Vagina (tissue), 2 donors: Measurements from ENCODE around the gene KDM4B. TPM values are rescaled to one million over a fixed set of nuclear protein-coding genes. Genes with fewer than 3 reads are reported as not detected.

ENCODE experiments used
- DNase-seq, 2 donors: peaks; one replicate each; pipeline ENCODE4 v3.0.0-alpha.2; 2017; ENCODE audit errors: extremely low spot score in 2 of 2
- H3K27ac ChIP-seq: fragments of 200-600 bp; sonication (generic); one replicate; pipeline ENCODE4 v1.5.1; 2019
- H3K27me3 ChIP-seq: fragments of 200-600 bp; sonication (generic); one replicate; pipeline ENCODE4 v1.5.1; 2019
- H3K36me3 ChIP-seq, 2 donors: fragments of 200-600 bp; sonication (generic); one replicate each; pipeline ENCODE4 v1.5.1; 2017 to 2019
- H3K4me1 ChIP-seq: fragments of 200-600 bp; sonication (generic); one replicate; pipeline ENCODE4 v1.5.1; 2019
- H3K4me3 ChIP-seq, 2 donors: fragments of 200-600 bp; sonication (generic); 1 replicate in 1 of 2; 2 replicates in 1 of 2; pipeline ENCODE4 v1.5.1; 2016 to 2019
- H3K9me3 ChIP-seq: fragments of 200-600 bp; sonication (generic); one replicate; pipeline ENCODE4 v1.5.1; 2019
- CTCF ChIP-seq, 3 experiments: fragments of 450-650 bp in 2 of 3; fragments of 200-600 bp in 1 of 3; sonication (generic) in 1 of 3; IDR thresholded peaks; one replicate each; pipeline ENCODE4 v1.5.1; 2017 to 2019; ENCODE audit warnings: antibody characterized with exemption in 3 of 3, mild to moderate bottlenecking in 2 of 3, moderate library complexity in 2 of 3
- POLR2A ChIP-seq, 2 donors: fragments of 450-650 bp; IDR thresholded peaks; one replicate each; pipeline ENCODE4 v1.6.1; 2017; ENCODE audit warnings: antibody characterized with exemption in 2 of 2, mild to moderate bottlenecking in 2 of 2, moderate library complexity in 2 of 2
- POLR2AphosphoS5 ChIP-seq, 2 donors: sonication (generic); formaldehyde crosslinking; IDR thresholded peaks; one replicate each; pipeline ENCODE4 v1.9.0; 2017; ENCODE audit warnings: antibody characterized with exemption in 2 of 2, mild to moderate bottlenecking in 2 of 2, low read depth in 1 of 2; ENCODE audit not compliant: insufficient read depth in 1 of 2
- intact Hi-C: fragments of 100-400 bp; cut with DNase I; formaldehyde crosslinking; loops from one replicate; pipeline ENCODE4 v1.15.1; 2023
- total RNA-seq: library from RNA; depleted of rRNA; stranded (reverse); fragments of >200 nt; gene quantifications from one replicate; pipeline ENCODE4 v1.2.3, GENCODE V29; 2016

The KDM4B gene
- total RNA-seq, 1 donor from 2014 or later = 59.7 TPM

GRCh38 chr19:5149932-5150901, 181.3 kb downstream of the KDM4B start:
- peaks cover 0 to 49% of the 10 kb centered on the region in 2 donors for H3K36me3 ChIP-seq

GRCh38 chr19:5150902-5151741, 182.2 kb downstream of the KDM4B start:
- H3K36me3 ChIP-seq = peaks cover 0 to 40% of the 10 kb centered on the region in 2 donors
- intact Hi-C loops = loop anchor here (5.0 kb wide), 1 partner anchor 104 kb away; no protein-coding TSS in a partner anchor

More at GRCh38 chr19:5149932-5150901, 181.3 kb downstream of the KDM4B start:
- TF ChIP-seq POLR2A (IDR thresholded peaks at IDR 0.05) (no peak), CTCF (IDR thresholded peaks at IDR 0.05) (no peak), POLR2AphosphoS5 (IDR thresholded peaks at IDR 0.05; ENCODE audit: insufficient read depth in 1 of 2, low read depth in 1 of 2) (no peak)
- no peak overlapping the region for H3K4me3 ChIP-seq
- H3K27ac ChIP-seq = no peak overlapping the region
- no peaks in the 10 kb centered on the region for H3K27me3 ChIP-seq
- intact Hi-C loops = loop anchor here (5.0 kb wide), 1 partner anchor 103 kb away; no protein-coding TSS in a partner anchor
- no peaks in the 10 kb centered on the region for H3K9me3 ChIP-seq
- no peaks in the 10 kb centered on the region for H3K4me1 ChIP-seq
- DNase-seq = no peak

GRCh38 chr19:5152013-5152763, 183.3 kb downstream of the KDM4B start:
- no peak overlapping the region for H3K27ac ChIP-seq
- H3K9me3 ChIP-seq = no peaks in the 10 kb centered on the region
- no peak overlapping the region for H3K4me3 ChIP-seq
- H3K4me1 ChIP-seq = peaks cover 14% of the 10 kb centered on the region
- no peak for DNase-seq
- peaks cover 0 to 32% of the 10 kb centered on the region in 2 donors for H3K36me3 ChIP-seq
- TF ChIP-seq POLR2AphosphoS5 (IDR thresholded peaks at IDR 0.05; ENCODE audit: insufficient read depth in 1 of 2, low read depth in 1 of 2) = no peak
- intact Hi-C loops = loop anchor here (5.0 kb wide), 1 partner anchor 105 kb away; no protein-coding TSS in a partner anchor
- H3K27me3 ChIP-seq = no peaks in the 10 kb centered on the region

More at GRCh38 chr19:5150902-5151741, 182.2 kb downstream of the KDM4B start:
- no peak overlapping the region for H3K27ac ChIP-seq
- no peaks in the 10 kb centered on the region for H3K27me3 ChIP-seq
- DNase-seq = no peak
- H3K9me3 ChIP-seq = no peaks in the 10 kb centered on the region
- TF ChIP-seq POLR2A (IDR thresholded peaks at IDR 0.05) (no peak), POLR2AphosphoS5 (IDR thresholded peaks at IDR 0.05; ENCODE audit: insufficient read depth in 1 of 2, low read depth in 1 of 2) (no peak), CTCF (IDR thresholded peaks at IDR 0.05) (no peak)
- H3K4me3 ChIP-seq = no peak overlapping the region
- peaks cover 6% of the 10 kb centered on the region for H3K4me1 ChIP-seq

- H3K36me3 ChIP-seq = peaks cover 0 to 26% of the 10 kb centered on the region in 2 donors
- H3K4me3 ChIP-seq = no peak overlapping the region
- intact Hi-C loops = loop anchor here (5.0 kb wide), 1 partner anchor 106 kb away; no protein-coding TSS in a partner anchor
- peaks cover 14% of the 10 kb centered on the region for H3K4me1 ChIP-seq
- H3K27ac ChIP-seq = no peak overlapping the region
- no peaks in the 10 kb centered on the region for H3K27me3 ChIP-seq
- peaks cover 1% of the 10 kb centered on the region for H3K9me3 ChIP-seq
- TF ChIP-seq CTCF (IDR thresholded peaks at IDR 0.05) (no peak), POLR2A (IDR thresholded peaks at IDR 0.05) (no peak), POLR2AphosphoS5 (IDR thresholded peaks at IDR 0.05; ENCODE audit: insufficient read depth in 1 of 2, low read depth in 1 of 2) (no peak)
- no peak for DNase-seq
Measured at GRCh38 chr19:5152767-5153532, 184.0 kb downstream of the KDM4B start.
